HG03457 (cell line): Measurements from ENCODE around the gene OR52D1.

Experiments
- ATAC-seq: cut with Tn5 transposase; IDR thresholded peaks from one replicate; pipeline ENCODE4 v1.9.1; 2021; ENCODE audit warnings: moderate number of reproducible peaks; ENCODE audit not compliant: unreplicated experiment

The OR52D1 gene

GRCh38 chr11:5488385-5488784 lies at the start of gene OR52D1:
TSS of gene OR52D1 (plus strand) at chr11:5488685. CDS start at chr11:5488707, 22 bp downstream.
- no peak for ATAC-seq

DNA sequence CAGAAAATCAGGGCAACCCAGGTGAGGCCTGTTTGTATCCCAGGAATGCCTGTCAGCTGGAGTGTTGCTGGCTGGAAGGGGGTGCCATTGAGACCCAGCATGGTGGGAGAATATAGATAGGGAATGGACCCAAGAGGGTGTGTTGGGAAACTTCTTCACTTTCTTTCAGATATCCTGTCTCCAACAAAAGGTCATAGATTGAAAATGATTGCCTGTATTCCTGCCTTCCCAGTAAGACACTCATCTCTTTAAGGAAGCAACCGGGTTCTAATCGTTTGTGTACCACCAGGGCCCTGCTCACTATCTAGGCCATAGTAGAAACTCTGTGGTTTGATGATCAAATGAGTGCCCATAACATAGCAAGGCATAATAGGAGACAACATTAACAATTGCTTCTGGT lies 47.1 kb upstream of the OR52D1 start, which contains the start of gene OR51I1:
TSS of gene OR51I1 (minus strand) at position 101 of the 400 bp plus-strand sequence. CDS start at position 101, 0 bp downstream.
- ATAC-seq: no peak

DNA sequence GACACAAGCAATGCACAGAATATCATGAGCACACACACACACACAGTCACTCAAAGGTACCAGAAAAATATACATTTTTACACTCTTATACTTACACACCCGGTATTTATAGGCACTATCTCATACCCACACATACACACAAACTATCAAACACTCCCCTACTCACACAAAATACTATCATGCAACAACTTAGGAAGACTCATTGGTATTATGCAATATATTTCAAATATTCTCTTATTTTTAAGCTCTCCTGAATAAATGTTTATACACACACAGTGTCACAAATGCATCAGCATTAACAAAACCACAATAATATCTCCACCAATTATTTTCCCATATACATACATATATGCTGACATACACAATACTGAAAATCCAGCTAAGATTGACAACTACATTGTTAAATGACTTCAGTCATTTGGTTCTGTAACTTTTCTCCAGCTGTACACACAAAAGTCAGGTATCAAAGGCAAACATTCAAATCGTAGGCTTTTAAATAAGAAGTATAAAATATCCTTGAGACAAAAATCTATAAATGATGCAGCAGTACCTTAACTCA lies 44.6 kb upstream of the OR52D1 start:
- no peak for ATAC-seq

DNA sequence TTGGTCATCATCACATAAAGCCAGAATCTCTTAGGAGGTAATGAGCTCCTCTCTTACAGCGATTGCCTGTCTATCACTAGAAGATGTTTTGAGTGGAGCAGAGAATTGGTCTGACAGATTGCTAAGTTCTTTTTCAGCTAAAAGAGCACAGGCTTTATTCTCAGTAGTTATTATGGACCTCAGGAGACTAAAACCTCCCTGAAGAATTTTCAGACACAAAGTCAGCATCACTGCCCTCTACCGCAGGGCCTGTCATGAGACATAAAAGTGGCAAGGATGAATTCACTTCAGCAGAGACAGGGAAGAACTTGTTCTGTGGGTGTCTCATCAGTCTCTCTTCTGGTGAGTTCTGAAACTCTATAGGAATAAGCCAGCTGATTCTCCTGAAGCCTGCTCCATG lies 39.5 kb upstream of the OR52D1 start, which contains the start of gene OR51I2:
TSS of gene OR51I2 (plus strand) at position 301 of the 400 bp plus-strand sequence. CDS start 4,166 bp downstream, outside the sequence.
- no peak for ATAC-seq

GRCh38 chr11:5449432-5449831 lies 39.1 kb upstream of the OR52D1 start:
- no peak for ATAC-seq

DNA sequence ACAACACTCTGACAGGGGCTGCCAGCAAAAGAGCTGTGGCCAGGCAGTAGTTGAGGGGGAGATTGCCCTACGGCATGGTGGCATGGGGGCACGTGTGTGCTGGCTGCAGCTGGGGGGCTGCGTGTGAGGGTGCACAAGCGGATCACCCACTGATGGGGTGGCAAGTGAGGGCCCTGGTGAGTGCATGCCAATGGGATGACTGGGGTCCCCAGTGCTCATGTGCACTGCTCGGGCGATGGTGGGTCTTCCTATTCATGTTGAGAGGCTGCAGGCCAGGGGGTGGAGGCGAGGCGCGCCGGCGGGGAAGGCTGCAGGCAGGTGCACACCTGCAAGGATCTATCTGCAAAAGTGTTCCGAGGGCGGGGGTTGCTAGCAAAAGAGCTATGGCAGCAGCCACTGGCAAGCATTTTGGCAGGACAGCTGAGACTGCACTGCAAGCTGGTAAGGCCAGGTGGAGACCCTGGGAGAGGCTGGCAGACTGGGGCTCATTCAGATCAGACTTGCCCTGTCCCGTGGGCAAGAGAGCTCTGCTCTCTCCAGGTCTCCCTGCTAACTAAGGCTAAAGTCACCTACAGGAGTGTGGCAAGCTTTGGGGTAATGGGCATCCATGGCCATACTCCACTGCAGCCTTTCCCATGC lies 27.4 kb upstream of the OR52D1 start:
- ATAC-seq: no peak

DNA sequence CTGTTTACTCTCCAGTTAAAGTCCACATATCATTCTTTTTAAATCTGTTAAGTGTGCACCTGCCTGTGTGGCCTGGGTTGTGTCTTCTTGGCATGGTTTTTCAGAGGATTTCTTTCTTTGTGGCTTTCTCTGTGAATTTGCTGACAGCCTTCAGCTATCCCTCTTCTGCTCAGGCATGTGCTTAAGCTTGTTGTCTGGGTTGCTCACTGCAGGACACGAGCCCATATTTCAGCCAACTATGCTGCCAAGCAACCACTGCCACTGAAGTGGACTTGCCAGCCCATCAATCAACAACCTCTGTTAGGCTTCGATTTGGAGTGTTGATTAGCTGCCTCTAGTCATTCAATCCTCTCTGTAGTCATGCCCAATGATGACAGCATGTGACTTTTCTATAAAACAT lies 21.0 kb upstream of the OR52D1 start:
- ATAC-seq: no peak

DNA sequence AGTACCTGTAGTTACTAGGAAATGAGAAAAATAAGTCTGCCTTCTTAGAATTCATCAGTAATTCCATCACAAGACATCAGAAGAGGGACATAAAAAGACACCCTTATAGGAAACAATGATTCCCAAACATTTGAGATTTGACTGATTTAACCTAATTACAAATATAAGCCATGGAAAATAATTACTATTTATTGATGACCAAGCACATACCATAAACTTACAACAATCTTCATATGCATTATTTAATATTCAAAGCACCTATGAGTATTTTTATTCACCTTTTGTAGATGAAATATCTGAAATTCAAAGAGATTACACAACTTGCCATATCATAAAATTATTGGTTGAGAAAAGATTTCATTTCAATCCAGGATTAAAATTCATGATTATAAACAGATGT lies 14.6 kb upstream of the OR52D1 start:
- ATAC-seq: no peak

GRCh38 chr11:5476186-5476819 lies 12.2 kb upstream of the OR52D1 start:
- no peak for ATAC-seq

DNA sequence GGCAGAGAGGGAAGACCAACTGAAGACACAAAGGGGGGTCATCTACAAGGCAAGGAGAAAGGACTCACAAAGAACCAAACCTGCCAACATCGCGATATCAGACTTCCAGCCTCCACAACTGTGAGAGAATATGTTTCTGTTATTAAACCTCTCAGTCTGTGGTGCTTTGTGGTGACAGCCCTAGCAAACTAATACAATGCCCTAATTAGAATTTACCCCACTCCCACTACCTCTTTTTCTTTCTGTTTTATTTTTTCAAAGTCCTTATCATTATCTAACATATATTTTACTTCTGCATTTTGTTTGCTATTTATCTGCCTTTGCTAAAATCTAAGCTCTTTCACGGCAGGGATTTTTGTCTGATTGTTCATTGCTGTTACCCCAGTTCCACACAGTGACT lies 2.5 kb upstream of the OR52D1 start:
- ATAC-seq: no peak

- no peak for ATAC-seq
These were observed 2.1 kb upstream of the OR52D1 start for GRCh38 chr11:5486421-5486820.

GRCh38 chr11:5488798-5489399 lies 414 bp downstream of the OR52D1 start:
- ATAC-seq: no peak

GRCh38 chr11:5489576-5490357 lies 1.3 kb downstream of the OR52D1 start:
- ATAC-seq: no peak

GRCh38 chr11:5499671-5500070 lies 11.2 kb downstream of the OR52D1 start:
- no peak for ATAC-seq

GRCh38 chr11:5500393-5500801 lies 11.9 kb downstream of the OR52D1 start:
- ATAC-seq: no peak

GRCh38 chr11:5504403-5504921 lies 16.0 kb downstream of the OR52D1 start:
- ATAC-seq: no peak

DNA sequence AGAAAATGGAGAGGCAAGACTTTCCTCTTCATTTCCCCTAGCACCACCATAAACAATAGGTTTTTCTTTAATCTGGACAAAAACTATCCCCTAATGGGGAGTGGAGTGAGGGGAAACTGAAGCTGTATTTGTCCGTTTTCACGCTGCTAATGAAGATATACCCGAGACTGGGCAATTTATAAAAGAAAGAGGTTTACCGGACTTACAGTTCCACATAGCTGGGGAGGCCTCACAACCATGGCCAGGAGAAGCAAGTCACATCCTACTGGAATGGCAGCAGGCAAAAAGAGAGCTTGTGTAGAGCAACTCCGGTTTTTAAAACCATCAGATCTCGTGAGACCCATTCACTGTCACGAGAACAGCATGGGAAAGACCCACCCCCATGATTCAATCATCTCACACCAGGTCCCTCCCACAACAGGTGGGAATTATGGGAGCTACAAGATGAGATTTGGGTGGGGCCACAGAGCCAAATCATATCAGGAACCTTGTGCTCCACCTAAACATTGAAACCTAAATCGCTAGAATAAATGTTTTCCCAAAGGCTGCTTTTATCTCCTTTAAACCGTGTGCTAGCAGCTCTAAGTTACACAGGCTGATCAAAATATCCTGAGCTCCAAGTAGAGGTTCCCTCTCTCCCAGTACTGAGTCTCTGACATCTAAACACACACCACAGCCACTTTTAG lies 17.0 kb downstream of the OR52D1 start:
- no peak for ATAC-seq

GRCh38 chr11:5507177-5507932 lies 18.9 kb downstream of the OR52D1 start:
- no peak for ATAC-seq

GRCh38 chr11:5507933-5508305 lies 19.4 kb downstream of the OR52D1 start:
- no peak for ATAC-seq

GRCh38 chr11:5508605-5509004 lies 20.1 kb downstream of the OR52D1 start:
- ATAC-seq: no peak
